HG02798 (cell line): ENCODE measurements around the gene DLGAP1.
"Not testable (repeated sequence)": the region's sequence is repeated elsewhere in the genome, so short reads cannot be mapped to it uniquely, and the experiment has no call there.

Source experiments
- ATAC-seq: cut with Tn5 transposase; IDR thresholded peaks from one replicate; pipeline ENCODE4 v1.9.1; 2021; ENCODE audit warnings: mild to moderate bottlenecking; ENCODE audit not compliant: unreplicated experiment, poor library complexity

The DLGAP1 gene

GRCh38 chr18:3624546-3624934 is 830.6 kb downstream of the DLGAP1 start:
- no peak for ATAC-seq

- no peak for ATAC-seq
Measured at GRCh38 chr18:3623769-3624545, 831.1 kb downstream of the DLGAP1 start.

GRCh38 chr18:3620146-3621119 is 834.7 kb downstream of the DLGAP1 start:
- no peak for ATAC-seq

GRCh38 chr18:3619746-3620145 is 835.4 kb downstream of the DLGAP1 start:
- no peak for ATAC-seq

- ATAC-seq: no peak
Measured at GRCh38 chr18:3619222-3619621, 835.9 kb downstream of the DLGAP1 start.

- ATAC-seq: no peak
Measured at GRCh38 chr18:3616744-3617143, 838.4 kb downstream of the DLGAP1 start.

GRCh38 chr18:3616142-3616541 is 839.0 kb downstream of the DLGAP1 start:
- no peak for ATAC-seq

- no peak for ATAC-seq
Measured at GRCh38 chr18:3615374-3615985, 839.6 kb downstream of the DLGAP1 start.

- no peak for ATAC-seq
Measured at GRCh38 chr18:3612315-3612714, 842.8 kb downstream of the DLGAP1 start.

- ATAC-seq: no peak
Measured at GRCh38 chr18:3611313-3612090, 843.6 kb downstream of the DLGAP1 start.

- ATAC-seq: no peak
Measured at GRCh38 chr18:3610813-3611212, 844.3 kb downstream of the DLGAP1 start.

- ATAC-seq: no peak
Measured at GRCh38 chr18:3610188-3610708, 844.9 kb downstream of the DLGAP1 start.

- ATAC-seq: no peak
Measured at GRCh38 chr18:3608488-3608887, 846.6 kb downstream of the DLGAP1 start.

GRCh38 chr18:3608099-3608453 is 847.0 kb downstream of the DLGAP1 start:
- not testable (repeated sequence) for ATAC-seq

- no peak for ATAC-seq
Measured at GRCh38 chr18:3607309-3608098, 847.6 kb downstream of the DLGAP1 start.

GRCh38 chr18:3606863-3607262 is 848.2 kb downstream of the DLGAP1 start:
- not testable (repeated sequence) for ATAC-seq

- no peak for ATAC-seq
Measured at GRCh38 chr18:3605954-3606443, 849.1 kb downstream of the DLGAP1 start.

GRCh38 chr18:3605486-3605952 is 849.6 kb downstream of the DLGAP1 start:
- ATAC-seq: no peak
